Esophagus muscularis mucosa (tissue), 4 donors: ENCODE results near the gene TYW3. TPM values are rescaled to one million over a fixed set of nuclear protein-coding genes. Genes with fewer than 3 reads are reported as not detected.
"Not testable (repeated sequence)": the region's sequence is repeated elsewhere in the genome, so short reads cannot be mapped to it uniquely, and the experiment has no call there.

Source experiments
- DNase-seq: peaks from one replicate; pipeline ENCODE4 v3.0.0-alpha.2; 2017; ENCODE audit errors: extremely low spot score
- H3K27ac ChIP-seq, 4 donors: fragments of 200-600 bp; sonication (generic); replicated peaks in 1 of 4; 1 replicate in 3 of 4; 2 replicates in 1 of 4; pipeline ENCODE4 v1.5.1; 2016 to 2019; ENCODE audit warnings: mild to moderate bottlenecking in 1 of 4
- H3K27me3 ChIP-seq, 4 donors: fragments of 200-600 bp; sonication (generic); one replicate each; pipeline versions ENCODE4 v1.5.1 to v1.6.0; 2016 to 2019
- H3K36me3 ChIP-seq, 4 donors: fragments of 200-600 bp; sonication (generic); one replicate each; pipeline ENCODE4 v1.5.1; 2016 to 2019
- H3K4me1 ChIP-seq, 4 donors: fragments of 200-600 bp; sonication (generic); one replicate each; pipeline ENCODE4 v1.5.1; 2016 to 2019
- H3K4me3 ChIP-seq, 4 donors: fragments of 200-600 bp; sonication (generic); 1 replicate in 2 of 4; 2 replicates in 2 of 4; pipeline ENCODE4 v1.5.1; 2016 to 2019; ENCODE audit warnings: mild to moderate bottlenecking in 4 of 4, moderate library complexity in 1 of 4
- H3K9me3 ChIP-seq, 4 donors: fragments of 200-600 bp; sonication (generic); 1 replicate in 3 of 4; 2 replicates in 1 of 4; pipeline ENCODE4 v1.5.1; 2016 to 2019
- EP300 ChIP-seq: sonication (generic); formaldehyde crosslinking; IDR thresholded peaks from one replicate; pipeline ENCODE4 v1.6.1; 2017; ENCODE audit warnings: antibody characterized with exemption
- POLR2A ChIP-seq: fragments of 450-650 bp; IDR thresholded peaks from one replicate; pipeline ENCODE4 v1.6.1; 2017; ENCODE audit warnings: antibody characterized with exemption, moderate library complexity, mild to moderate bottlenecking, low read depth
- POLR2AphosphoS5 ChIP-seq, 2 donors: sonication (generic); formaldehyde crosslinking; IDR thresholded peaks; one replicate each; pipeline ENCODE4 v1.6.1; 2017; ENCODE audit warnings: antibody characterized with exemption in 2 of 2
- WGBS: methylation state at CpG from one replicate; pipeline ENCODE4 v1.1.5; 2018; 5-methylcytosine and 5-hydroxymethylcytosine counted together
- intact Hi-C: fragments of 100-400 bp; cut with DNase I; formaldehyde crosslinking; loops from one replicate; pipeline ENCODE4 v1.15.1; 2023
- total RNA-seq, 4 donors: library from RNA; depleted of rRNA; stranded (reverse); fragments of >200 nt; gene quantifications; one replicate each; pipeline versions ENCODE4 v1.1.0 to v1.2.1, GENCODE V29; 2016
- TF ChIP-seq, protein P1 (sequence below), 3 experiments: fragments of 200-600 bp in 2 of 3; fragments of 450-650 bp in 1 of 3; sonication (generic) in 2 of 3; IDR thresholded peaks; one replicate each; pipeline ENCODE4 v1.5.1; 2017 to 2019; ENCODE audit warnings: antibody characterized with exemption in 3 of 3, mild to moderate bottlenecking in 2 of 3, moderate library complexity in 1 of 3

TYW3 gene
- total RNA-seq, 4 donors from 2014 or later: 18.0 to 31.6 (median 26.8) TPM

DNA sequence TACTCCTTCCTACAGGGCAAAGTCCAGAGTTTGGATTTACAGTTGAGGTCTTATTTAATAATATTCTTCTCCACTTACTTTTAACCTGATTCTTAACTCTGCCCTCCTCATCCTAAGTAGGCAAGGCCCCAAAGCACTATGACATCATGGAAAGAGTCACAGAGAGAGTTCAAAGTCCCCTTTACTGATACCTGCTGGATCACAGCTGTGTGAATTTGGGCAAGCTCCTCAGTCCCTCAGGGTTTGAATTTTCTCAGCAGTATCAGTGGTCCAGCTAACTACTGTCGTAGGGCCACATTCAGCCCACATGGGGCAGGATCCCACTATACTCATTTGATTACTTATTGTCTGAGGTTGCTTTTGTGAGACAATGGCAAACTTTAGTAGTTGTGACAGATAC, 16.0 kb downstream of the TYW3 start:
- no peaks in the 10 kb centered on the region for H3K9me3 ChIP-seq
- no peak overlapping the region for H3K27ac ChIP-seq
- H3K4me1 ChIP-seq: no peaks in the 10 kb centered on the region
- peaks cover 54 to 88% (median 76%) of the 10 kb centered on the region in 4 donors for H3K36me3 ChIP-seq
- no peak overlapping the region for H3K4me3 ChIP-seq
- TF ChIP-seq, protein P1, sequence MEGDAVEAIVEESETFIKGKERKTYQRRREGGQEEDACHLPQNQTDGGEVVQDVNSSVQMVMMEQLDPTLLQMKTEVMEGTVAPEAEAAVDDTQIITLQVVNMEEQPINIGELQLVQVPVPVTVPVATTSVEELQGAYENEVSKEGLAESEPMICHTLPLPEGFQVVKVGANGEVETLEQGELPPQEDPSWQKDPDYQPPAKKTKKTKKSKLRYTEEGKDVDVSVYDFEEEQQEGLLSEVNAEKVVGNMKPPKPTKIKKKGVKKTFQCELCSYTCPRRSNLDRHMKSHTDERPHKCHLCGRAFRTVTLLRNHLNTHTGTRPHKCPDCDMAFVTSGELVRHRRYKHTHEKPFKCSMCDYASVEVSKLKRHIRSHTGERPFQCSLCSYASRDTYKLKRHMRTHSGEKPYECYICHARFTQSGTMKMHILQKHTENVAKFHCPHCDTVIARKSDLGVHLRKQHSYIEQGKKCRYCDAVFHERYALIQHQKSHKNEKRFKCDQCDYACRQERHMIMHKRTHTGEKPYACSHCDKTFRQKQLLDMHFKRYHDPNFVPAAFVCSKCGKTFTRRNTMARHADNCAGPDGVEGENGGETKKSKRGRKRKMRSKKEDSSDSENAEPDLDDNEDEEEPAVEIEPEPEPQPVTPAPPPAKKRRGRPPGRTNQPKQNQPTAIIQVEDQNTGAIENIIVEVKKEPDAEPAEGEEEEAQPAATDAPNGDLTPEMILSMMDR (IDR thresholded peaks at IDR 0.05): no peak
- TF ChIP-seq POLR2A: no peak
- no peak for TF ChIP-seq POLR2AphosphoS5 (IDR thresholded peaks at IDR 0.05)
- TF ChIP-seq EP300: no peak
- intact Hi-C loops: no loop called here
- WGBS: 92% methylated on average over 1 of the region's 1 CpG
- H3K27me3 ChIP-seq: no peaks in the 10 kb centered on the region
- no peak for DNase-seq

DNA sequence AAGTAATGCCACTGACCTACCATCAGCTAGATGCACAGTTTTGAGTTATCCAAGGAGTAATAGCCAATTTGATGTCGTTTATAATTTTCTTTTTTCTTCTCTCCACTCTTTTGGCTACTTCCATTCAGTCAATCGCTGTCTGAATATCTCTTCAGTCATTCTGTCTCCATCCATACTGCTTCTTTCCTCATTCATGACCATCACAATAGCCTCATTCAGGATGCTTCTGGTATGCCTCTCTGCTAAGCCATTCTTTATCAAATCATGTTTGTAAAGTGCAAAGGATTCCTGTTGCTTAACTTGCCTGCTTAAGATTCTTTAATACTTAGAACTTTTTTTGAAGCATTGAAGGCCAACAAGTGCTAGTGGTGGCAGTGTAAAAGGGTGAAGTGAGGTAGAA, 20.2 kb downstream of the TYW3 start:
- no peak for TF ChIP-seq POLR2AphosphoS5 (IDR thresholded peaks at IDR 0.05)
- H3K36me3 ChIP-seq: peaks cover 67 to 99% (median 88%) of the 10 kb centered on the region in 4 donors
- H3K4me1 ChIP-seq: no peaks in the 10 kb centered on the region
- no peak overlapping the region for H3K4me3 ChIP-seq
- H3K27ac ChIP-seq: no peak overlapping the region
- DNase-seq: no peak
- intact Hi-C loops: no loop called here
- no peaks in the 10 kb centered on the region for H3K9me3 ChIP-seq
- 91% methylated on average over 2 of the region's 2 CpGs for WGBS
- H3K27me3 ChIP-seq: no peaks in the 10 kb centered on the region

DNA sequence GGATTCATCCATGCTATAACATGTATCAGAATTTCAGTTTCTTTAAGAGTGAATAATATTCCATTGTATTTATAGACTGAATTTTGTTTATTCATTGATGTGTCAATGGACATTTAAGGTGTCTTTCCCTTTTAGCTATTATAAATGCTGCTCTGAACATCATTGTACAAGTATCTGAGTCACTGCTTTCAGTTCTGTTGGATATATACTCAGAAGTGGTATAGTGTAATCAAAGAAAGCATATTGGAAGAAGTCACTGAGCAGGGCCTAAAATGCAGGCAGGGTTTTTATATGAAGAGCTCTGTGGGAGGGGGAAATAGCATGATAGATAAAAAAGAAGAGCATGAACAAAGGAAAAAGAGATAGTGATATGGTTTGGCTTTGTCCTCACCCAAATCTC, 22.5 kb downstream of the TYW3 start:
- peaks cover 60 to 97% (median 86%) of the 10 kb centered on the region in 4 donors for H3K36me3 ChIP-seq
- intact Hi-C loops: no loop called here

DNA sequence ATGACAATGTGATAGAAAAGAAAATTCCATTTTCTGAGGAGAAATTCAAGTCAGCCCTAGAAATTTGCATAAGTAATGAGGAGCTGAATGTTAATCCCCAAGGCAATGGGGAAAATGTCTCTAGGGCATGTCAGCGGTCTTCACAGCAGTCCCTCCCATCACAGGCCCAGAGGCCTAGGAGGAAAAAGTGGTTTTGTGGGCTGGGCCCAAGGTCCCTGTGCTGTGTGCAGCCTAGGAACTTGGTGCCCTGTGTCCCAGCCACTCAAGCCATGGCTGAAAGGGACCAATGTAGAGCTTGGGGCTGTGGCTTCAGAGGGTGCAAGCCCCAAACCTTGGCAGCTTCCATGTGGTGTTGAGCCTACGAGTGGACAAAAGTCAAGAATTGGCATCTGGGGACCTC, 23.7 kb downstream of the TYW3 start:
- DNase-seq, H3K9me3 ChIP-seq, H3K27me3 ChIP-seq, H3K27ac ChIP-seq, H3K4me1 ChIP-seq, H3K4me3 ChIP-seq, intact Hi-C loops: not testable (repeated sequence)
- peaks cover 50 to 94% (median 76%) of the 10 kb centered on the region in 4 donors for H3K36me3 ChIP-seq
- WGBS: 100% methylated on average over 2 of the region's 2 CpGs

More for the DNA sequence above, 22.5 kb downstream of the TYW3 start:
- Histone ChIP-seq H3K9me3 (no peaks in the 10 kb centered on the region), H3K27me3 (no peaks in the 10 kb centered on the region), H3K4me3 (no peak overlapping the region), H3K27ac (no peak overlapping the region), H3K4me1 (no peaks in the 10 kb centered on the region)
- TF ChIP-seq POLR2AphosphoS5 (IDR thresholded peaks at IDR 0.05): no peak
- TF ChIP-seq, protein P1 (IDR thresholded peaks at IDR 0.05): no peak
- no peak for TF ChIP-seq EP300
- TF ChIP-seq POLR2A: no peak
- DNase-seq: no peak

DNA sequence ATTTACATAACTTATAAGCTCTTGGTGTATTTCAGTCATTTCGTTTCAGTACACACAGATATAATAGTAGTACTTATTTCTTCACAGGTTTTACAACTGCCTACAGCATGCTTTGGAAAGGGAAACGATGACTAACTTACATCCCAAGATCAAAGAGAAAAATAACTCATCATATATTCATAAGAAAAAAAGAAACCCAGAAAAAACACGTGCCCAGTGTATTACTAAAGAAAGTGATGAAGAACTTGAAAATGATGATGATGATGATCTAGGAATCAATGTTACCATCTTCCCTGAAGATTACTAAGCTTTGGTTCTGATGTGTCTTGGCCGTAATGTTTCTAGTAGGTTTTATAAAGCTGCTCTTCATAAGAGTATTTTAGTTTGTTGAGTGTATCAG, 30.9 kb downstream of the TYW3 start:
- DNase-seq: no peak
- Histone ChIP-seq H3K36me3 (peaks cover 14 to 54% (median 39%) of the 10 kb centered on the region in 4 donors), H3K4me3 (no peak overlapping the region), H3K27ac (no peak overlapping the region), H3K9me3 (no peaks in the 10 kb centered on the region), H3K27me3 (no peaks in the 10 kb centered on the region), H3K4me1 (no peaks in the 10 kb centered on the region)
- intact Hi-C loops: no loop called here
- TF ChIP-seq, protein P1 (IDR thresholded peaks at IDR 0.05): no peak
- TF ChIP-seq EP300 (no peak), POLR2A (no peak), POLR2AphosphoS5 (IDR thresholded peaks at IDR 0.05) (no peak)
- 87% methylated on average over 4 of the region's 4 CpGs for WGBS

DNA sequence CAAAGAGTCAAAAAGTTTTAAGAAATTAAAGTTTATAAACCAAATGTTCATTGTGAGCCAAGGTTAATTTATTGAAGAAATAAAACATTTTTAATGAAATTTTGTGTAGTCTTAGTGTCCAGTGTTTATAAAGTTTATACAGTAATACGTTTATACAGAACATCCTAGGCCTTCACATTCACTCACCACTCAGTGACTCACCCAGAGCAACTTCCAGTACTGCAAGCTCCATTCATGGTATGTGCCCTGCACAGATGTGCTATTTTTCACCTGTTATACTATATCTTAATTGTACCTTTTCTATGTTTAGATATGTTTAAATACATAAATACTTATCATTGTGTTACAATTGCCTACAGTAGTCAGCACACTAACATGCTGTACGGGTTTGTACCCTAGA, 33.6 kb downstream of the TYW3 start:
- intact Hi-C loops: no loop called here
- Histone ChIP-seq H3K27me3 (no peaks in the 10 kb centered on the region), H3K9me3 (no peaks in the 10 kb centered on the region), H3K36me3 (peaks cover 6 to 30% (median 21%) of the 10 kb centered on the region in 4 donors), H3K27ac (no peak overlapping the region), H3K4me3 (no peak overlapping the region), H3K4me1 (no peaks in the 10 kb centered on the region)
- no peak for DNase-seq
- 66% methylated on average over 2 of the region's 2 CpGs for WGBS
- TF ChIP-seq EP300: no peak
- no peak for TF ChIP-seq POLR2AphosphoS5 (IDR thresholded peaks at IDR 0.05)
- TF ChIP-seq POLR2A: no peak
- TF ChIP-seq, protein P1 (IDR thresholded peaks at IDR 0.05): no peak
